D721Med (cell line): ENCODE results near the gene RERE.

ENCODE experiments used
- DNase-seq: peaks from one replicate; pipeline ENCODE4 v3.0.0; 2011; ENCODE audit warnings: low spot score; ENCODE audit not compliant: insufficient read length
- FAIRE-seq: peaks from 2 replicates; lab custom pipeline; 2011; peaks lifted over from hg19 to GRCh38; lab: Jason Lieb, UNC
- TF ChIP-seq, protein P1 (sequence below): IDR thresholded peaks from 2 replicates; pipeline ENCODE4 v1.5.1; 2012; ENCODE audit warnings: mild to moderate bottlenecking, control low read depth; ENCODE audit not compliant: insufficient read depth; ENCODE audit errors: missing control alignments

Gene RERE

GRCh38 chr1:8704866-8705506 is 112.5 kb downstream of the RERE start:
- FAIRE-seq (no peak), DNase-seq (no peak)
- TF ChIP-seq, protein P1, sequence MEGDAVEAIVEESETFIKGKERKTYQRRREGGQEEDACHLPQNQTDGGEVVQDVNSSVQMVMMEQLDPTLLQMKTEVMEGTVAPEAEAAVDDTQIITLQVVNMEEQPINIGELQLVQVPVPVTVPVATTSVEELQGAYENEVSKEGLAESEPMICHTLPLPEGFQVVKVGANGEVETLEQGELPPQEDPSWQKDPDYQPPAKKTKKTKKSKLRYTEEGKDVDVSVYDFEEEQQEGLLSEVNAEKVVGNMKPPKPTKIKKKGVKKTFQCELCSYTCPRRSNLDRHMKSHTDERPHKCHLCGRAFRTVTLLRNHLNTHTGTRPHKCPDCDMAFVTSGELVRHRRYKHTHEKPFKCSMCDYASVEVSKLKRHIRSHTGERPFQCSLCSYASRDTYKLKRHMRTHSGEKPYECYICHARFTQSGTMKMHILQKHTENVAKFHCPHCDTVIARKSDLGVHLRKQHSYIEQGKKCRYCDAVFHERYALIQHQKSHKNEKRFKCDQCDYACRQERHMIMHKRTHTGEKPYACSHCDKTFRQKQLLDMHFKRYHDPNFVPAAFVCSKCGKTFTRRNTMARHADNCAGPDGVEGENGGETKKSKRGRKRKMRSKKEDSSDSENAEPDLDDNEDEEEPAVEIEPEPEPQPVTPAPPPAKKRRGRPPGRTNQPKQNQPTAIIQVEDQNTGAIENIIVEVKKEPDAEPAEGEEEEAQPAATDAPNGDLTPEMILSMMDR = no peak

- DNase-seq (peak; percentile 31), FAIRE-seq (no peak)
- TF ChIP-seq, protein P1 = peak; percentile 1
These were observed 114.3 kb downstream of the RERE start for GRCh38 chr1:8702850-8703810.

DNA sequence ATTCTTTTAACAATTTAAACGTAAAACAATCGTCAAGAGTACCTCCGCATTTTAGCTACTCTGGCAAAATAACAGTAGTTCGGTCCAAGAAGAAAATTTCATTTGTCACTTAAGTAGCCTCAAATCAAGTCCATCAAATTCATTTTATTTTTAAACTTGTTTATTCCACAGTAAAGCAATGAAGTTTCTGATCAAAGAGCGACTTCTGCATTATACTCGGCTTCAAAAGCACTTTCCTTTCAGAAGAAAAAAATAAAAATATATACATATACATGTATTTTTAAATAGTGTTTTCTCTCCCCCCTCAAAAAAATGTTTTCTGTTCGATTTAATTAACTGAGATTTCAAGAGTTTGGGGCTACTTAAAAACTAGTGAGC is 115.0 kb downstream of the RERE start:
- FAIRE-seq (no peak), DNase-seq (no peak)
- TF ChIP-seq, protein P1 = no peak

DNA sequence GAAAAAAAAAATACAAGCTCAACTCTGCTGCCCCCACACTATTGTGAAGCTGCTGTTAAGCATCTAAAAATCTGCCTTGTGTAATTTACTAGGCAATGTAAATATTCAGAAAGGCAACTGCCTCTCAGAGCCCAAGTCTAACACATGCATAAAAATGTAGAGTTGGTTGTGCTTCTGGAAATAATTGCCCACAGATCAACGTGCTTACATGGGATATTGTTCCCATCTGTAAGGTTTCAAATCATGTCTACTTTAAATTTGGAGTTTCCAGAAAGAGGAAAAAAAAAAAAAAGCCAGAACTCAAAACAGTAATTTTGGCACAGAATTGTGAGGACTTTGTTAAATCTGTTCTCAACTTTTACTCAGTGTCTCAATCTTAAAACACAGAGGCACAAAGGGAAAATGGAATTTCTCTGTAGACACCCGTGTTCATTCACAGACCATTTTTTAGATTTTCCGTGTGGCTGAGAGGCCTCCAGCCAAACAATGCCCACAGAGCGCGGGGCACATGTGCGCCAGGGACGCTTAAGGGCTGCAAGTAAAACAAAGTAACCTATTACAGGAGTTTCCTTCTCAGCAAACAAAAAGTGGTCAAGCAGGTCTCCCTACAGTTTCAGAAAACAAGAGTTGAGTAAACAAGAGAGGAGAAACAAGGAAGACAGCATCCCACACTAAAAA is 115.5 kb downstream of the RERE start:
- no peak for FAIRE-seq
- TF ChIP-seq, protein P1 = no peak
- no peak for DNase-seq

DNA sequence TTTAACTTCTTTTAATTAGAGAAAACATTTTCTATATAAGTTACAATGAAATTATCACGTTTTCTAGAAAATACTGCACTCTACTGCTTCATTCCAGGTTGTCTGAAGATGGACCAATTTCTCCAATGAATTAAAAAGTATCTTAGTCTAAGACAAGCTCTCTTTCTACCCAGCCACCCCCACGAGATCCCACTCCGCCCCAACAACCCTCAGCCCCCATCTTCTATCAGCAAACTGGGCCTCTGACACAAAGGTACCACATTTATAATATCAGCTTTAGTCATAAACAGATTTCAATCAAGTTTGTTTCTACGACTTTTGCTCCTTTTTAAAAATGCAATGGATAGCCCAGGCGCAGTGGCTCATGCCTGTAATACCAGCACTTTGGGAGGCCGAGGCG is 117.8 kb downstream of the RERE start:
- DNase-seq = no peak
- FAIRE-seq = no peak
- TF ChIP-seq, protein P1 = no peak

GRCh38 chr1:8698937-8699447 is 118.4 kb downstream of the RERE start:
- FAIRE-seq (no peak), DNase-seq (no peak)
- TF ChIP-seq, protein P1 = no peak
